Adipose tissue (tissue), 3 donors: Measurements from ENCODE around the gene JPH4. TPM values are rescaled to one million over a fixed set of nuclear protein-coding genes. Genes with fewer than 3 reads are reported as not detected.
"Not testable (repeated sequence)": the region's sequence is repeated elsewhere in the genome, so short reads cannot be mapped to it uniquely, and the experiment has no call there.

Experiments used
- H3K27ac ChIP-seq: one replicate; pipeline ENCODE4 v1.5.1; 2013; ENCODE audit warnings: low read depth, low read length
- WGBS, 3 donors: extraction: QIAGEN DNeasy Blood & Tissue Kit; methylation state at CpG; one replicate each; pipeline ENCODE4 v1.1.7; 2013; 5-methylcytosine and 5-hydroxymethylcytosine counted together
- polyA plus RNA-seq, 3 donors: library from polyadenylated mRNA; stranded (reverse); fragments of 200-250 nt; gene quantifications; one replicate each; pipeline ENCODE4 v1.2.3, GENCODE V29; 2013
- donor health status: healthy with polysubstance abuse.
- donor health status: Bipolar disorder and iron deficiency.
- donor health status: healthy.

The JPH4 gene
- polyA plus RNA-seq, 3 donors: 0.24 to 0.79 (median 0.70) TPM

DNA sequence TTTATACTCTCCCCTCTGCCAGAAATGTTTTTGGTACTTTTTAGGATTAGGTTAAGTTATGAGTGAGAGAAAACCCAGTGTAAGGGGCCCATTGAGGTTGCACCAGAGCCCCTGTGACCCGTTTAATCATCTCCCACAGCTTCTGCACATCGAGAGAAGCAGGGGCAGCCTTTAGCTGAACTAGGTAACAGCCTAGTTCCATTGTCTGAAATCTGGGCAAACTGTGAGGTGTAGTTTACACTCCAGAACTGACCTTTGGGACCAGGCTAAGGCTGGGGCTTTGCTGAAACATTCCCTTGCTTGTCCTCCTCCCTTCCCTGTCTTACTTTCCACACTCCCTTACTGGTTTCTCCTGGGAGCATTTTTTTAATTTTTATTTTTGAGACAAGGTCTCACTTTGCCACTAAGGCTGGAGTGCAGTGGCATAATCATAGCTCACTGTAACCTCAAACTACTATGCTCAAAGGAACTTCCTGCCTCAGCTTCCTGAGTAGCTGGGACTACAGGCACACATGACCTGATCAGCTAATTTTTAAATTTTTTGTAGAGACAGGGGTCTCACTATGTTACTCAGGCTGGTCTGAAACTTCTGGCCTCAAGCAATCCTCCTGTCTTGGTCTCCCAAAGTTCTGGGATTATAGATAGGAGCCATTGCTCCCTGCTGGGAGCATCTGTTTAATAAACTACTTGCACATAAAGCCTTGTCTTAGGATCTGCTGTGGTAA is 31.7 kb upstream of the JPH4 start:
- 34 to 70% (median 38%) methylated on average over 2 of the region's 2 CpGs for WGBS, 3 donors
- H3K27ac ChIP-seq: no peak overlapping the region

DNA sequence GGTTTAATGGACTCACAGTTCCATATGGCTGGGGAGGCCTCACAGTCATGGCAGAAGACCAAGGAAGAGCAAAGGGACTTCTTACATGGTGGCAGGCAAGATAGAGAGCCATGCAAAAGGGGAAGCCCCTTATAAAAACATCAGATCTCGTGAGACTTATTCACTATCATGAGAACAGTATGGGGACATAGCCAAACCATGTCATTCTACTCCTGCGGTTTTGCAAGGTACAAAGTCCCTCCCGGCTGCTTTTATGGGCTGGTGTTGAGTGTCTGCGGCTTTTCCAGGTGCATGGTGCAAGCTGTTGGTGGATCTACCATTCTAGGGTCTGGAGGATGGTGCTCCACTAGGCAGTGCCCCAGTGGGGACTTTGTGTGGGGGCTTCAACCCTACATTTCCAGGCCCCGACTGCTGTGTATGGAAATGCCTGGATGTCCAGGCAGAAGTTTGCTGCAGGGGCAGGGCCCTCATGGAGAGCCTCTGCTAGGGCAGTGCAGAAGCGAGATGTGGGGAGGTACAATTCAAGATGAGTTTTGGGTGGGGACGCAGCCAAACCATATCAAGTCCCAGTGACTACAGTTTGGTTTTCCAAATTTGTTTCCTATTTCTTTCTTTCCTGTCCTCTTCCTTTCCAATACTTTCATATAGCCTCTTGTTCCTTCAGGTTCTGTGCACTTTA is 31.0 kb upstream of the JPH4 start:
- 50 to 70% (median 66%) methylated on average over 6 to 7 of the region's 7 CpGs for WGBS, 3 donors
- H3K27ac ChIP-seq: not testable (repeated sequence)

DNA sequence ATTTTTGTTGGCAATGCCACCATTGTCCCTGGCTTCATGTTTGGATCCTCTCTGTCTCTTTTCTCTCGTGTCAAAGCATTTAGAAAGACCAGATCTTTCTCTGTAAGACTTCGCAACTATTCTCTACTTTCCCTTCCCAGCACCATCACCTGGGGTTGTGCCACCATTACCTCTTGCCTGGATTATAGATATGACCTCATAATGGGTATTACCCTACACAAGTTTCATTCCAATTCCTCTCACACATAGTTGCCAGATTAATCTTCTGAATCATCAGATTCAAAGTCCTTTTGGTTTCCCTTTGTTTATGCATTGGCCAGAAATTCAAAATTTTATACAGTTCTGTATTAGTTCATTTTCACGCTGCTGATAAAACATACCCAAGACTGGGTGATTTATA is 30.4 kb upstream of the JPH4 start:
- 73 to 94% (median 84%) methylated on average over 3 of the region's 3 CpGs for WGBS, 3 donors
- no peak overlapping the region for H3K27ac ChIP-seq

DNA sequence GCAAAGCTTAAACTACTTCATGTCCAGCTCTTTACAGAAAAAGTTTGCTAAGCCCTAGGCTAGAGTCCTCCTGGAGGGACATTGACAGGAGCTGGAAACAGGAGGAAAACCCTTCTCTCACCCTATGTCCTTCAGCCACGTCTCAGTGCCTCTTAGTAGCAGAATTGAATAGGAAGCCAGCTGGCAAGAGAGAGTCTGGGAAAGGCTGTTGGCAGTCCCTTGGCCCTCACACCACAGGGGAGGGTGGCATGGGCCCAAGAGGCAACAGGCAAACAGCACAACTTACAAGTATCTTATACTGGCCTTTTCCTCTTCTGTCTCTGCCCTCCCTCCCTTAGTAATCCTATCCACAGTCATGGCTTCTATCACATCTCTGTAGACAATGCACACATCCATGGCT is 29.9 kb upstream of the JPH4 start:
- no peak overlapping the region for H3K27ac ChIP-seq
- WGBS, 3 donors: 17 to 63% (median 43%) methylated on average over 1 of the region's 1 CpG

DNA sequence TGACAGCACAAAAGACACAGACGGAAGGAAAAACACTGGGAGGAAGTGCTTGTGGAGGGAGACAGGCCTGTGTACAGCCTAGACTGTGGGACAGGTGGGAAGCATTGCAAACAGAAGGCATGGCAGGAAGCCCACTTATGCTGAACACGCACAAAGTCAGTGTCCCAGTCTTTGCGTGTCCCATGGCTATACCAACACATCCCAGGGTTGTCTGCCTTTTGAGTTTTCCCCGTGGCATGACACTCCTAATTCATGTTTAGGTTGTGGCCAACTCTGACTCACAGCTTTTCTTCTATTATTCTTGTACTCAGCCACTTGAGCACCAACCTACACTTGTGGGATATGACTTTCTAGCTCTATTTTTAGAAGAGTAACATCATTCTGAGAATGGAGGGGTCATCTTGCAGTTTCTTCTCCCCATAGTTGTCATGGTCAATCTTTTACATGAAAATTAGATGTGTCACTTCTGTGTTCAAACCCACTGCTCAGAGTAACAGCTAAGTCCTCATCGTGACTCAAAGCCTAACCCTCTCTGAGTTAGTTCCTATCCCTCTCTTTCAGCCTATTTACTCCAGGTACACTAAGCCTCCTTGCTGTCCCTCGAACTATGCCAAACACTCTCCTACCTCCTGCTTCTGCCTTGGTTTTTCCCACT is 27.5 kb upstream of the JPH4 start:
- no peak overlapping the region for H3K27ac ChIP-seq
- 62 to 74% (median 65%) methylated on average over 6 of the region's 6 CpGs for WGBS, 3 donors

DNA sequence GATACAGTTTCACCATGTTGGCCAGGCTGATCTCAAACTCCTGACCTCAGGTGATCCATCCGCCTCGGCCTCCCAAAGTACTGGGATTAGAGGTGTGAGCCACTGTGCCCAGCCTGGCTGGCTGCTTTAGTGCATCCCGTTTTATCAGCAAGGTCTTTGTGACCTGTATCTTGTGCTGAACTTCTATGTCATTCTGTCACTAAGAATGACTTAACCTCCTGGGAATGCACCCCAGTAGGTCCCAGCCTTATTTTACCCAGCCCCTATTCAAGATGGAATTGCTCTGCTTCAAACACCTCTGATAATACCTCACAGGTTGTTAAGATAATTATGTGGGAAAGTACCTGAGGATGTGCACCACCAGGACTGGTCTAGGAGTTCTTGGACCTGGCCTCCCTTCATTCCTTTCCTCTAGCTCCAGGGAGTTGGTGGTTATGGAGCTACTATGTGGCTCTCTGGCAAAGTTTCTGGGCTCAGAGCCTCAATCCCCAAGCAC is 26.1 kb upstream of the JPH4 start:
- 76 to 89% (median 85%) methylated on average over 3 of the region's 3 CpGs for WGBS, 3 donors
- H3K27ac ChIP-seq: no peak overlapping the region

DNA sequence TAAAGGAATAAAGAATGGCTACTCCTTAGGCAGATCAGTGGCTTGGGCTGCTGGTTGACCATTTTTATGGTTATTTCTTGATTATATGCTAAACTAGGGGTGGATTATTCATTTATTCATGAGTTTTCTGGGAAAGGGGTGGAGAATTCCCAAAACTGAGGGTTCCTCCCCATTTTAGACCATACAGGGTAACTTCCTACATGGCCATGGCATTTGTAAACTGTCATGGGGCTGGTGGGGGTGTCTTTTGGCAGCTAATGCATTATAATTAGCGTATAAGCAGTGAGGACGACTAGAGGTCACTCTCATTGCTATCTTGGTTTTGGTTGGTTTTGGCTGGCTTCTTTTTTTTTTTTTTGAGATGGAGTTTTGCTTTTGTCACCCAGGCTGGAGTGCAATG is 25.6 kb upstream of the JPH4 start:
- WGBS, 3 donors: 62 to 89% (median 81%) methylated on average over 2 of the region's 2 CpGs
- no peak overlapping the region for H3K27ac ChIP-seq

DNA sequence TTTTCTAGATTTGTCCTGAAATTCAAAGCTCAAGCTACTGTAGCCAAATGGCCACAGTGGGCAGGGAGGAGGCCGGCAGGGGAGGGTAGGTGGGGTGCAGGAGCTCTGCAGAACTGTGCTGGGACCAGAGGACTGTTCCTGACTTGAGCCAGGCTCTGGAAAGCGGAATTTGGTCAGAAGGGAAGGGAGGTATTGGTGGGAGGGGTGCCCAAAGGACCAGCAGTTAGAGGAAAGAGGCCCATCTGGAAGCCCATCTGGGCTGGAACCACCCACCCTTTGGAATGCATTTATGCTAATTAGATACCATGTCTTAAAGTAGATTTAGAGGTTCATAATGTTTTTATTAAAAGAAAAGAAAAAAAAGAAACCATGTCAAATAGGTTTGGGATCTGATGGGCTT is 24.5 kb upstream of the JPH4 start:
- H3K27ac ChIP-seq: no peak overlapping the region
- 79 to 89% (median 85%) methylated on average over 2 of the region's 2 CpGs for WGBS, 3 donors

DNA sequence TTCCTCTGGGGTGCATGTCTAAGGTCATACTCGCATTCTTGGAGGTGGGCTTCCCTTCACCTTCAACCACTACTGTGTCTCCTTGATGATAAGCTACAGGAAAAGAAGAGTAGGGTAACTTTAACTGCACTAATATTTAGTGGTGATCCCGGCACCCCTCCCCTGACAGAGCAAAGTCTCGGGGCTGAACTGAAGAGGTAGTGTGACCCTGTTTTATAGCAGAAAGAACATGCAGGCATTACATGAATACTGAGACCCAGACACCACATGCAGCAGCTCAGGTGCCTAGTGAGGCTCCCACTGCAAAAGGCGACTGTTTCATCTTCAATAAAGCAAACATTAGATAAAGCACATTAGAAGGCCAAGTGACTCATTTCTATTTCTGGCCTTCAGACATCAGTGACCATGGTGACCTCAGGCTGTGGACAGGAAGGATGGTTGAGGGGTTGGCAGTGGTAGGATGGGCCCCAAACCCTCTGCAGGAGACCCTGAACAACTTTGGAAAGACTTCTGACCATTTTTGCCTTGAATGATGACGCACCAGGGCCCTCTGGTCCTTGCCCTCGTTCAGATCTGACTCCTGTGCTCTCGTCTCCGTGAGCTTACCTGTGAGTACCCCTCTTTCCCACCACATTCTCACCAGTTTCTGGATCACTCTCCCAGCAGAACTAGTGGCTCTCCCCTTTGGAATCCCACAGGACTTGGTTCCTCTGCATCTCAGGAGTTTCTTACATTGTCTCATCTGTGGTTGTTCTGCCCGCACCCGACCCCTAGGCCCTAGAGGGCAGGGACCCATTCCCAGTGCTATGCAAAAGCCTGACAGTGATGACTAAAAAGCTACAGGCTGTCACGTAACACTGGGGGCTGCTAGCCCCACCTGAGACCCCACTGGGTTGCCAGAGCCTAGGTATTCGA is 23.8 kb upstream of the JPH4 start:
- 87 to 90% (median 88%) methylated on average over 12 of the region's 12 CpGs for WGBS, 3 donors
- no peak overlapping the region for H3K27ac ChIP-seq

DNA sequence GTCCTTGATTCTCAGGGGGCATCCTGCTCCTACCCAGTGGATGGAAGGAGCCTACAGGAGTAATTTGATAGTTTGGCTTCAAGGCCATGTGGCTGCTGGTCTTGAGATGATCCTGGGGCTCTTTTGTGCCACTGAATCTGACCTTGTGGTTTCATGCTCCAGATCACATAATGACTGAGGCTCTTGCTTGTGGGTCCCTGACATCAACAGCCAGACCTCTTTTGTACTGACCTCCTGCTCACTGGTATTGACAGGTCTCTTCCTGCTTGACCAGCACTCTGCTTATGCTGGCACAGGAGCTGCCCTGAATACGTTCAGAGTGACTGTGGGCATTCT is 23.2 kb upstream of the JPH4 start:
- 60 to 71% (median 65%) methylated on average over 1 of the region's 1 CpG for WGBS, 3 donors
- H3K27ac ChIP-seq: no peak overlapping the region

DNA sequence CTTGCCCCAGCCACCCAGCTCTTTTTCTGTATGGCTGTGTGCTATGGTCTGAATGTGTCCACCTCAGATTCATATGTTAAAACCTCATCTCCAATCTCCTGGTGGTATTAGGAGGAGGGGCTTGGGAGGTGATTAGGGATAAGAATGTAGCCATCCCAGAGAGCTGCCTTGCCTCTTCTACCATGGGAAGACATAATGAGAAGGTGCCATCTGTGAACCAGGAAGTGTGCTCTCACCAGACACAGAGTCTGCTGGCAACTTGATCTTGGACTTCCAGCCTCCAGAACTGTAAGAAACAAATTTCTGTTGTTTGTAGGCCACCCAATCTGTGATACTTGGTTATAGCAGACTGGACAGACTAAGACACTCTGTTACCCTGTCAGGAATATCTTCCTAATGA is 22.8 kb upstream of the JPH4 start:
- H3K27ac ChIP-seq: no peak overlapping the region

DNA sequence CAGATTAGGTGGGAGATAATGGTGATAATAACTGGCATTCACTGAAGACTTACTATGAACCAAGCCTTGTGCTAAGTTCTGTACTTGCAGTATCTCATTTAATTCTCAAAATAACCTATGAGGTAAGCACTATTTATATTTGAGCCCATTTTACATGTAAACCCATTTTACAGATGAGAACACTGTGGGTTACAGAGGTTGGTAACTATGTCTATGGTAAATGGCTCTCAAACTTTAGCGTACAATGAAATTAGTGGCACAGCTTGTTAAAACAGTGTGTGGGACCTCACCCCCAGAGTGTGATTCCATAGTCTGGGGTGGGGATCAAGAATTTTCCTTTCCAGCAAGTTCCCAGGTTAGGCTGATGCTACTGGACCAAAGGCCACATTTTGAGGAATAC is 22.2 kb upstream of the JPH4 start:
- 98 to 100% (median 98%) methylated on average over 1 of the region's 1 CpG for WGBS, 3 donors
- no peak overlapping the region for H3K27ac ChIP-seq

DNA sequence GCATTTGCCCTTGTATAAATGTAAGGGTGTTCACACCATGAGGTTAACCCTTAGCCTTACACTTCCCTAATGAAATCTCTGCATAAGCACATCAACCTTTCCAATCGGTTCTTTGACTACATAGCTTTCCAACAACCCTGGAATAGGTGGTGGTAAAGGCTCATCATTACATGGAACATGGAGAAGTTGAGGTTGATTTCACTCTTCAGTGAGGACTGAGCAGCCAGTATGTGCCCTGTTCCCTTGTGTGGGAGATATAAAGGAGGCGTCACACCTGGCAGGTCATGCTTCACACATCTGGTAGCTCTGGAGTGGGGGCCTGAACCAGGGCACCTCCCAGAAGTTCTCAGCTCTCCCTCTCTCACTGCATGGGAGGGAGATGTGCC is 21.7 kb upstream of the JPH4 start:
- H3K27ac ChIP-seq: no peak overlapping the region
- 44 to 100% (median 88%) methylated on average over 2 of the region's 2 CpGs for WGBS, 3 donors

DNA sequence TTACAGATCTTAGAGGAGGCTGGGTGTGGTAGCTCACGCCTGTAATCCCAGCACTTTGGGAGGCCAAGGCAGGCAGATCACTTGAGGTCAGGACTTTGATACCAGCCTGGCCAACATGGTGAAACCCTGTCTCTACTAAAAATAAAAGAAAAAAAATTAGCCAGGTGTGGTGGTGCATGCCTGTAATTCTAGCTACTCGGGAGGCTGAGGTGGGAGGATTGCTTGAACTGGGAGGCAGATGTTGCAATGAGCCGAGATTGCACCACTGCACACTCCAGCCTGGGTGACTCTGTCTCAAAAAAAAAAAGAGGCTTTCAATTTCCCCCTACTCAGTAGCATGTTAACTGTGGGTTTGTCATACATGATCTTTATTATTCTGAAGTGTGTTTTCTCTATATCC is 15.6 kb upstream of the JPH4 start:
- H3K27ac ChIP-seq: not testable (repeated sequence)
- WGBS, 3 donors: 64 to 88% (median 70%) methylated on average over 3 of the region's 3 CpGs

DNA sequence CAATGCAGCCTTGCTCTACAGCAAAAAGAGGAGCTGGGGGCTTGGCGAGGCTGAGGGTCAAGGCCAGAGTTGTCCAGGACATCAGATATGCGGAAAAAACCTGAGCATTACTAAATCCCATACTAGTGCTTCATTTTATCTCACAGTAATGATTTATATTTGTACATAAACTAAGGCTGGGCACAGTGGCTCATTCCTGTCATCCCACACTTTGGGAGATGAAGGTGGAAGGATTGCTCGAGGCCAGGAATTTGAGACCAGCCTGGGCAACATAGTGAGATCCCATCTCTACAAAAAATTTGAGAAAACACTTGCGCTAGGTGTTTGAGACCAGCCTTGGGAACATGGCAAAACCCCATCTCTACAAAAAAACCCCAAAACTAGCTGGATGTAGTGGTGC is 11.6 kb upstream of the JPH4 start:
- no peak overlapping the region for H3K27ac ChIP-seq

DNA sequence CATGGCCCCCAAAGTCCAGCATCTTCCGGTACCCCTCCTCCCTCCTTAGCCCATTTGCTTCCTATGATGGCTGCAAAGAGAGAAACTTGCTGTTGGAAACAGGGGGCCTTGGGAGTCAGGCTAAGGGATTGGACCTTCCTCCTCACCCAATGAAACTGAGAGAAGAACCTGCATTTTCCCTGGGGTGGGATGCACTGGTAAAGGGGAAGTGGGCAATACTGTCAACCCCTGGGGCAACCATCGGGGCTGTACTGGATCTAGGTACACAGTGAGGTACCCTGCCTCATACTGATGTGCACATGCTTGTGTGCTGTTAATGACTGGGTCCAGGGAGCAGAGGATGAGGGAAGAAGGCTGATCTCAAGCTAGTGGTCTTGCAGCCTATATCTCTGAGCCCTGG is 11.0 kb upstream of the JPH4 start:
- H3K27ac ChIP-seq: no peak overlapping the region
- 71 to 96% (median 79%) methylated on average over 2 of the region's 2 CpGs for WGBS, 3 donors

More for the DNA sequence above, 11.6 kb upstream of the JPH4 start:
- 89 to 93% (median 91%) methylated on average over 4 of the region's 4 CpGs for WGBS, 3 donors

DNA sequence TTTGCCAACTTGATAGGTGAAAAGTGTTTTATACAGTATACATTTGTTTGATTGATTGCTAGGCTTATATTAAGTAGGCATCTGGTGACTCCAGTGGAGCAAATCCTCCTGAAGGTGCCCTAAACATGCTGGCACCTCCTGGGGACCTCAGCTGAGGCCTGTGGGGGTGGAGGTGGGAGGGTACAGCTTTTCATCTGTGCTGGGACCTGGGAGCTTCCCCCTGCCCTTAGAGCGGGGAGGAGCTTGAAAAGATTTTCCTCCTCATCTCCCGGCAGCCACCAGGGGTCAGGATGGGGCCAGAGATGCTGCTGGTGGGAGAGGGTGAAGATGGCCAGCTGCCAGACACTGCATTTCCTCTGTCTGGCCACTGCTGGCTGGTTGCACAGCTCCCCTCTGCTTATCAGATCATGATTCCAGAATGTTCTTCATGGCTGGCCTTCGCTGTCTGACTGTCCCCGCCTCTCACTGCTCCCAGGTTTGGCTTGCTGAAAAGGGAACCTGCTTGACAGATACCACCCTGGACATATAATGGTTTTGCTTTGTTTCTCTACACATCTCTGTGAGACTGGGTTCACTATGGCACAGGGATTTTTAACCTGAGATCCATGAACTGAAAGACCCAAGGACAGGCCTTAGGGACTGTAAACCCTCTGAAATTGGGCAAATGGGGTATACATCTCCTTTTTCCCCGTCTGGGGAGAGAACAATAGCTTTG is 10.5 kb upstream of the JPH4 start:
- 11 to 18% (median 15%) methylated on average over 5 of the region's 5 CpGs for WGBS, 3 donors
- no peak overlapping the region for H3K27ac ChIP-seq

DNA sequence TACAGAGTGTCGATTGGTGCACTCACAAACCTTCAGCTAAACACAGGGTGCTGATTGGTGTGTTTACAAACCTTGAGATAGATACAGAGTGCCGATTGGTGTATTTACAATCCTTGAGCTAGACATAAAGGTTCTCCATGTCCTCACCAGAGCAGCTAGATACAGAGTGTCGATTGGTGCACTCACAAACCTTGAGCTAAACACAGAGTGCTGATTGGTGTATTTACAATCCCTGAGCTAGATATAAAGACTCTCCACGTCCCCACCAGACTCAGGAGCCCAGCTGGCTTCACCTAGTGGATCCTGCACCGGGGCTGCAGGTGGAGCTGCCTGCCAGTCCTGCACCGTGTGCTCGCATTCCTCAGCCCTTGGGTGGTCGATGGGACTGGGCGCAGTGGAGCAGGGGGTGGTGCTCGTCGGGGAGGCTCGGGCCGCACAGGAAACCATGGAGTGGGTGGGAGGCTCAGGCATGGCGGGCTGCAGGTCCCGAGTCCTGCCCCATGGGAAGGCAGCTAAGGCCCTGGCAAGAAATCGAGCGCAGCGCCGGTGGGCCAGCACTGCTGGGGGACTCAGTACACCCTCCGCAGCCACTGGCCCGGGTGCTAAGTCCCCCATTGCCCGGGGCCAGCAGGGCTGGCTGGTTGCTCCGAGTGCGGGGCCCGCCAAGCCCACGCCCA is 6.1 kb upstream of the JPH4 start:
- WGBS, 3 donors: 87 to 92% (median 92%) methylated on average over 17 to 24 of the region's 26 CpGs

More for the DNA sequence above, 6.1 kb upstream of the JPH4 start:
- not testable (repeated sequence) for H3K27ac ChIP-seq
